ENCODE data around the gene AGAP3. TPM values are rescaled to one million over a fixed set of nuclear protein-coding genes. Genes with fewer than 3 reads are reported as not detected.
"Not testable (repeated sequence)": the region's sequence is repeated elsewhere in the genome, so short reads cannot be mapped to it uniquely, and the experiment has no call there.

Gene AGAP3
- 19.9 and 36.6 TPM in 2 replicates for total RNA-seq (2014; rRNA removed; shearing (Covaris generic))

- DNase-seq (ENCODE audit: low read depth in 1 of 2, low spot score in 2 of 2): peak; percentile 74 to 89
- peaks cover 64% of the 10 kb centered on the region for H3K4me1 ChIP-seq (replicated peaks)
- H3K27ac ChIP-seq: peak within 1 kb of the TSS; percentile 10; the same call in 1 of the 2 replicates
- peaks cover 16% of the 10 kb centered on the region for H3K36me3 ChIP-seq
- H3K9me3 ChIP-seq (replicated peaks): no peaks in the 10 kb centered on the region; the same call in 1 of the 2 replicates
- peak within 1 kb of the TSS; percentile 58 for H3K4me3 ChIP-seq
- H3K27me3 ChIP-seq (replicated peaks): no peaks in the 10 kb centered on the region
Measured at GRCh38 chr7:151085691-151086620, at the start of gene AGAP3. TSS of gene AGAP3 (plus strand) at chr7:151086475. CDS start at chr7:151086742, 267 bp downstream.

GRCh38 chr7:151038951-151039849 is 47.1 kb upstream of the AGAP3 start:
- Histone ChIP-seq H3K9me3 (replicated peaks) (no peaks in the 10 kb centered on the region), H3K4me3 (no peak overlapping the region), H3K36me3 (peaks cover 34% of the 10 kb centered on the region), H3K27me3 (replicated peaks) (no peaks in the 10 kb centered on the region), H3K27ac (peak overlapping the region; percentile 68), H3K4me1 (replicated peaks) (peaks cover 31% of the 10 kb centered on the region)
- peak; percentile 96 to 97 for DNase-seq (ENCODE audit: low read depth in 1 of 2, low spot score in 2 of 2)

- Histone ChIP-seq H3K27me3 (replicated peaks) (no peaks in the 10 kb centered on the region), H3K4me1 (replicated peaks) (peaks cover 31% of the 10 kb centered on the region), H3K4me3 (no peak overlapping the region), H3K36me3 (peaks cover 26% of the 10 kb centered on the region), H3K27ac (peak overlapping the region; percentile 1; the same call in 1 of the 2 replicates), H3K9me3 (replicated peaks) (no peaks in the 10 kb centered on the region)
- DNase-seq (ENCODE audit: low read depth in 1 of 2, low spot score in 2 of 2): no peak
Measured at GRCh38 chr7:151039850-151040548, 46.3 kb upstream of the AGAP3 start.

- no peak for DNase-seq (ENCODE audit: low read depth in 1 of 2, low spot score in 2 of 2)
- H3K36me3 ChIP-seq: peaks cover 18% of the 10 kb centered on the region
- H3K27ac ChIP-seq: no peak overlapping the region
- no peak overlapping the region for H3K4me3 ChIP-seq
- no peaks in the 10 kb centered on the region for H3K27me3 ChIP-seq (replicated peaks)
- H3K4me1 ChIP-seq (replicated peaks): peaks cover 31% of the 10 kb centered on the region
- no peaks in the 10 kb centered on the region for H3K9me3 ChIP-seq (replicated peaks)
Measured at GRCh38 chr7:151040616-151041375, 45.5 kb upstream of the AGAP3 start.

GRCh38 chr7:151043449-151043848 is 42.8 kb upstream of the AGAP3 start:
- not testable (repeated sequence) for H3K4me3 ChIP-seq; H3K27me3 ChIP-seq (replicated peaks); H3K27ac ChIP-seq; H3K36me3 ChIP-seq; DNase-seq (ENCODE audit: low read depth in 1 of 2, low spot score in 2 of 2); H3K9me3 ChIP-seq (replicated peaks)
- H3K4me1 ChIP-seq (replicated peaks): peaks cover 26% of the 10 kb centered on the region

GRCh38 chr7:151043959-151044358 is 42.3 kb upstream of the AGAP3 start:
- H3K27me3 ChIP-seq (replicated peaks): no peaks in the 10 kb centered on the region
- no peak overlapping the region for H3K27ac ChIP-seq
- peaks cover 4% of the 10 kb centered on the region for H3K36me3 ChIP-seq
- no peak for DNase-seq (ENCODE audit: low read depth in 1 of 2, low spot score in 2 of 2)
- no peaks in the 10 kb centered on the region for H3K9me3 ChIP-seq (replicated peaks)
- peaks cover 20% of the 10 kb centered on the region for H3K4me1 ChIP-seq (replicated peaks)
- H3K4me3 ChIP-seq: no peak overlapping the region

- Histone ChIP-seq H3K36me3 (peaks cover 4% of the 10 kb centered on the region), H3K27ac (no peak overlapping the region), H3K27me3 (replicated peaks) (no peaks in the 10 kb centered on the region)
Measured at GRCh38 chr7:151045262-151045661, 41.0 kb upstream of the AGAP3 start.

GRCh38 chr7:151045967-151046366 is 40.3 kb upstream of the AGAP3 start:
- DNase-seq (ENCODE audit: low read depth in 1 of 2, low spot score in 2 of 2): no peak
- Histone ChIP-seq H3K27ac (no peak overlapping the region), H3K36me3 (peaks cover 4% of the 10 kb centered on the region), H3K4me3 (no peak overlapping the region), H3K9me3 (replicated peaks) (no peaks in the 10 kb centered on the region), H3K27me3 (replicated peaks) (peaks cover 7% of the 10 kb centered on the region), H3K4me1 (replicated peaks) (peaks cover 5% of the 10 kb centered on the region)

More at GRCh38 chr7:151045262-151045661, 41.0 kb upstream of the AGAP3 start:
- Histone ChIP-seq H3K4me1 (replicated peaks) (peaks cover 7% of the 10 kb centered on the region), H3K9me3 (replicated peaks) (no peaks in the 10 kb centered on the region), H3K4me3 (no peak overlapping the region)
- DNase-seq (ENCODE audit: low read depth in 1 of 2, low spot score in 2 of 2): no peak

GRCh38 chr7:151046603-151047573 is 39.4 kb upstream of the AGAP3 start:
- DNase-seq (ENCODE audit: low read depth in 1 of 2, low spot score in 2 of 2): no peak
- H3K9me3 ChIP-seq (replicated peaks): no peaks in the 10 kb centered on the region
- peaks cover 10% of the 10 kb centered on the region for H3K27me3 ChIP-seq (replicated peaks)
- H3K4me3 ChIP-seq: no peak overlapping the region
- peaks cover 8% of the 10 kb centered on the region for H3K4me1 ChIP-seq (replicated peaks)
- peaks cover 4% of the 10 kb centered on the region for H3K36me3 ChIP-seq
- H3K27ac ChIP-seq: no peak overlapping the region

GRCh38 chr7:151047976-151048815 is 38.1 kb upstream of the AGAP3 start, which contains the start of gene ASIC3:
TSS of gene ASIC3 (plus strand) at chr7:151048531. CDS start at chr7:151048886, 355 bp downstream.
- no peaks in the 10 kb centered on the region for H3K9me3 ChIP-seq (replicated peaks)
- H3K27ac ChIP-seq: no peak within 1 kb of the TSS
- H3K36me3 ChIP-seq: peaks cover 4% of the 10 kb centered on the region

GRCh38 chr7:151048911-151049463 is 37.3 kb upstream of the AGAP3 start:
- H3K27ac ChIP-seq: no peak overlapping the region
- H3K4me1 ChIP-seq (replicated peaks): peaks cover 8% of the 10 kb centered on the region
- no peak overlapping the region for H3K4me3 ChIP-seq
- peaks cover 2% of the 10 kb centered on the region for H3K36me3 ChIP-seq
- no peaks in the 10 kb centered on the region for H3K9me3 ChIP-seq (replicated peaks)
- peaks cover 10% of the 10 kb centered on the region for H3K27me3 ChIP-seq (replicated peaks)
- DNase-seq (ENCODE audit: low read depth in 1 of 2, low spot score in 2 of 2): no peak

More at GRCh38 chr7:151047976-151048815, 38.1 kb upstream of the AGAP3 start, which contains the start of gene ASIC3:
- peaks cover 10% of the 10 kb centered on the region for H3K27me3 ChIP-seq (replicated peaks)
- H3K4me3 ChIP-seq: no peak within 1 kb of the TSS
- no peak for DNase-seq (ENCODE audit: low read depth in 1 of 2, low spot score in 2 of 2)
- H3K4me1 ChIP-seq (replicated peaks): peaks cover 8% of the 10 kb centered on the region

Measured in SJSA1 (cell line).